ENCODE data around the gene ARHGAP22.

DNA sequence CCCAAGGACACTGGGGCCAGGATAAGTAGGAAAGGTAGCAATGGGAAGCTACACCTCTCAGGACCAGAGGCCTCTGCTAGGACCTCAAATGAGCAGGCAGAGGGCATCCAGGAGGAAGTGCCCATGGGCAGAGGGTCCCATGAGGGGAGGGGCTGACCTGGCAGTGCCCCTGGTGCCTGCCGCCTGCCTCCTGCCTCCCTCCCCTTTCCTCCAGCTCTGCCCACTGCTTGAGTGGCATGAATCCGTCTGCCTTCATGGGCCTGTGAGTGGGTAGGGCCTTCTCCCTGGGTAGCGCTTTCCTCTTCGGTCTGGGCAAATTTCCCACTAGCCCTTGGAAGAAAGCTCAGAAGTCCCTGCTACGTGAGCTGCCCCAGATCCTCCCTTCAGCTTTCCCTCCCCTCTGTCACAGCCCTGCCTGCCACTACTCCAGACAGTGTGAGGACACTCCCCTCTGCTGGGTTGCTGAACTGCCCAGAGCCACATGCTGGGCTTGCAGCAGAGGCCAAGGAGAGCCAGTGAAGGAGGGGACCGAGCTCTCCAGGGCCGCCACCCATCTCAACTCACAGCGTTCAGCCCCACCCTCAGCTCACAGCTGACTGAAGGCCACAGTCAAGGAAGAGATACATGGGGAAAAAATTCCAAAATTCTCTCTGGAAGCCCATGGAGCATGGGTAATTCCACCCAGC is 141.4 kb downstream of the ARHGAP22 start:
- TF ChIP-seq, protein P1, sequence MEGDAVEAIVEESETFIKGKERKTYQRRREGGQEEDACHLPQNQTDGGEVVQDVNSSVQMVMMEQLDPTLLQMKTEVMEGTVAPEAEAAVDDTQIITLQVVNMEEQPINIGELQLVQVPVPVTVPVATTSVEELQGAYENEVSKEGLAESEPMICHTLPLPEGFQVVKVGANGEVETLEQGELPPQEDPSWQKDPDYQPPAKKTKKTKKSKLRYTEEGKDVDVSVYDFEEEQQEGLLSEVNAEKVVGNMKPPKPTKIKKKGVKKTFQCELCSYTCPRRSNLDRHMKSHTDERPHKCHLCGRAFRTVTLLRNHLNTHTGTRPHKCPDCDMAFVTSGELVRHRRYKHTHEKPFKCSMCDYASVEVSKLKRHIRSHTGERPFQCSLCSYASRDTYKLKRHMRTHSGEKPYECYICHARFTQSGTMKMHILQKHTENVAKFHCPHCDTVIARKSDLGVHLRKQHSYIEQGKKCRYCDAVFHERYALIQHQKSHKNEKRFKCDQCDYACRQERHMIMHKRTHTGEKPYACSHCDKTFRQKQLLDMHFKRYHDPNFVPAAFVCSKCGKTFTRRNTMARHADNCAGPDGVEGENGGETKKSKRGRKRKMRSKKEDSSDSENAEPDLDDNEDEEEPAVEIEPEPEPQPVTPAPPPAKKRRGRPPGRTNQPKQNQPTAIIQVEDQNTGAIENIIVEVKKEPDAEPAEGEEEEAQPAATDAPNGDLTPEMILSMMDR (conservative IDR thresholded peaks at IDR 0.05 in 1 of 2, IDR thresholded peaks at IDR 0.05 in 1 of 2; ENCODE audit: low read depth in 1 of 2, low read length in 2 of 2): no peak
- no peak for TF ChIP-seq EZH2 (IDR thresholded peaks at IDR 0.05; ENCODE audit: low read length, missing control alignments)
